ENCODE data around the gene AMPD3.
A peak's percentile ranks its signal among the peaks of the same experiment; 100 is the strongest.

Gene AMPD3

DNA sequence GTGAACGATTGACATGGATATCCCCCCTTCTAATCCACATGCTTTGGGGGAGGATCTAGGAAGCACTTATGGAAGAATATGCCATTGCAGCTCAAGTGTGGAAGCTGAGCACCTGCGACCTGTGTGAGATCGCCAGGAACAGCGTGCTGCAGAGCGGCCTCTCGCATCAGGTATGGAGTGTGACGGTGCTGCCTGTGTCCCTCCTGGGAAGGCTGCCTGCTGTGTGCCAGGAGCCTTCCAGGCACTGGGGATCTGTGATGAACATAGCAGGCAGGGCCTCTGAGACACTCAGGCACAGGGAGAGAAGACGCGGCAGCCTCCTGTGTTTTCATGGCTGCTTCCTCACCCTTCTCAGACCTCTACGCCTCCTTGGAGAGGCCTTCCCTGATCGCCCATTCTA, 49.4 kb downstream of the AMPD3 start:
- no peak overlapping the region for H2BK12ac ChIP-seq (ENCODE audit: low read length)
- H3K36me3 ChIP-seq (ENCODE audit: control insufficient read depth in 1 of 2, insufficient read depth in 2 of 2, low read length in 2 of 2): no peaks in the 10 kb centered on the region
- no peaks in the 10 kb centered on the region for H3K79me1 ChIP-seq (ENCODE audit: low read length)
- H3K9me3 ChIP-seq (ENCODE audit: insufficient read depth, low read depth, low read length): no peaks in the 10 kb centered on the region
- H3K27me3 ChIP-seq (ENCODE audit: insufficient read depth, low read length): no peaks in the 10 kb centered on the region
- no peak overlapping the region for H4K91ac ChIP-seq (ENCODE audit: low read depth, low read length)
- DNase-seq: no peak
- no peak overlapping the region for H4K8ac ChIP-seq (ENCODE audit: low read depth, low read length)
- H3K27ac ChIP-seq (ENCODE audit: low read depth, low read length): no peak overlapping the region
- no peak overlapping the region for H2AFZ ChIP-seq (ENCODE audit: insufficient read depth, low read length, poor library complexity)
- no peak overlapping the region for H3K4ac ChIP-seq (ENCODE audit: low read depth, low read length)
- no peak overlapping the region for H3K23ac ChIP-seq (ENCODE audit: low read length)
- WGBS (ENCODE audit: extremely low coverage, insufficient coverage, insufficient read length): no CpG with 5 or more reads among the region's 11 CpGs
- no peak overlapping the region for H3K9ac ChIP-seq (ENCODE audit: low read length)
- H2AK5ac ChIP-seq (ENCODE audit: low read length): no peak overlapping the region
- H3K4me1 ChIP-seq (ENCODE audit: control insufficient read depth in 1 of 2, insufficient read depth in 2 of 2, low read length in 2 of 2): no peaks in the 10 kb centered on the region
- H3K14ac ChIP-seq (ENCODE audit: low read length): no peak overlapping the region
- H3K79me2 ChIP-seq (ENCODE audit: control insufficient read depth, insufficient read depth, low read length, poor library complexity): no peaks in the 10 kb centered on the region
- no peak overlapping the region for H2BK120ac ChIP-seq (ENCODE audit: insufficient read depth, low read length, poor library complexity)
- no peak overlapping the region for H3K4me3 ChIP-seq (ENCODE audit: low read depth, low read length)
- H4K12ac ChIP-seq (ENCODE audit: low read depth, low read length): no peak overlapping the region
- no peak overlapping the region for H2BK5ac ChIP-seq (ENCODE audit: low read depth, low read length, poor library complexity)
- H3K4me2 ChIP-seq (ENCODE audit: low read length): no peak overlapping the region
- H3K18ac ChIP-seq (ENCODE audit: low read length): no peak overlapping the region

DNA sequence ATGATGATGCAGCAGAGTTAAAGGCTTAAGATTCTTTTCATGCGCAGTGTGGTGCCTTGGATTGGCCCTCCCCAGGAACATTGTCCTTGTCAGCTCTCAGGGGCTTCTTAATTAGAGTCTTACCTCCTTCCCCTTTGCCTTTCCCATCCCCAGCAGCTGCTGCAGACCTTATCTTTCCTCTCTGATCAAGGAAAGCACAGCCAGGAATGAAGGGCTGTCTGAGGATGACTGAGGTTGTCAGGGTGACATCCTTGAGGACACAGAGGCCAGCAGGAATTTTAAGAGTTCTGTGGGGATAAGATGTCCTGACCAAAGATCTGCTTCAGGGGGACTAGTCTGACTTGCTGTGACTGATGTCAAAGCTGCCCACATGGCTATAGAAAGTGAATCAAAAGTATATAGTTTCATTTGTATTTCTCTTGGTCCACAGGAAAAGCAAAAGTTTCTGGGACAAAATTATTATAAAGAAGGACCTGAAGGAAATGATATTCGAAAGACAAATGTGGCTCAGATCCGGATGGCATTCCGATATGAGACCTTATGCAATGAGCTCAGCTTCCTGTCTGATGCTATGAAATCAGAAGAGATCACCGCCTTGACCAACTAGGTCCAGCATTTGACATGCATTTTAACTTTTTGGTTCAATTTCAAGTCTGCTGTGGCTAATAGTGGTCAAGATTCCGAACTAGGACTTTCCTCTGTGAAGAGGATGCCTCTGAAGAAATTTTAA, 50.4 kb downstream of the AMPD3 start:
- Histone ChIP-seq H3K79me1 (ENCODE audit: low read length) (no peaks in the 10 kb centered on the region), H3K4me2 (ENCODE audit: low read length) (no peak overlapping the region), H3K4me1 (ENCODE audit: control insufficient read depth in 1 of 2, insufficient read depth in 2 of 2, low read length in 2 of 2) (no peaks in the 10 kb centered on the region)

DNA sequence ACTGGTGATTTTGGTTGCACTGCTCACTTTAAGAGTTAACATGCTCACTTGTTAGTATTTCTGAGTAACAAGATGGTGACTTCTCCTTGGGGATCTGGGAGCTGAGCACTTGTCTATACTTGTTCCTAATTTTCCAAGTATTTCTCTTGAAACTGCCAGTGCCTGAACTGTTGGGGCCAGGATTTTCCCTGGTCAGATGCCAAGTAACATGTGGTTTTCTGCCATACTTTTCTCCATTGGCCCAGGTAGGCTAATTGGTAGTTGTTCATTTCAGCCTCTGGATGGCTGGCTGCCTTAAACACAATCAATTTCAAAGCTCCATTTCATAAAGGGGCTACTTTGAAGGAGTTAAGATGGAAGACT, 50.9 kb downstream of the AMPD3 start:
- Histone ChIP-seq H3K27me3 (ENCODE audit: insufficient read depth, low read length) (no peaks in the 10 kb centered on the region), H3K27ac (ENCODE audit: low read depth, low read length) (no peak overlapping the region), H2BK120ac (ENCODE audit: insufficient read depth, low read length, poor library complexity) (no peak overlapping the region), H3K4me1 (ENCODE audit: control insufficient read depth in 1 of 2, insufficient read depth in 2 of 2, low read length in 2 of 2) (no peaks in the 10 kb centered on the region), H3K4ac (ENCODE audit: low read depth, low read length) (no peak overlapping the region), H3K4me3 (ENCODE audit: low read depth, low read length) (no peak overlapping the region), H2AFZ (ENCODE audit: insufficient read depth, low read length, poor library complexity) (no peak overlapping the region), H3K14ac (ENCODE audit: low read length) (no peak overlapping the region), H3K36me3 (ENCODE audit: control insufficient read depth in 1 of 2, insufficient read depth in 2 of 2, low read length in 2 of 2) (no peaks in the 10 kb centered on the region), H3K79me2 (ENCODE audit: control insufficient read depth, insufficient read depth, low read length, poor library complexity) (no peaks in the 10 kb centered on the region), H3K23ac (ENCODE audit: low read length) (no peak overlapping the region), H2BK12ac (ENCODE audit: low read length) (no peak overlapping the region), H3K18ac (ENCODE audit: low read length) (no peak overlapping the region), H3K9me3 (ENCODE audit: insufficient read depth, low read depth, low read length) (no peaks in the 10 kb centered on the region), H4K91ac (ENCODE audit: low read depth, low read length) (no peak overlapping the region), H3K79me1 (ENCODE audit: low read length) (no peaks in the 10 kb centered on the region), H4K12ac (ENCODE audit: low read depth, low read length) (no peak overlapping the region), H2AK5ac (ENCODE audit: low read length) (no peak overlapping the region), H3K9ac (ENCODE audit: low read length) (no peak overlapping the region), H4K8ac (ENCODE audit: low read depth, low read length) (no peak overlapping the region), H2BK5ac (ENCODE audit: low read depth, low read length, poor library complexity) (no peak overlapping the region), H3K4me2 (ENCODE audit: low read length) (no peak overlapping the region)
- DNase-seq: no peak

More for the DNA sequence above, 50.4 kb downstream of the AMPD3 start:
- Histone ChIP-seq H3K79me2 (ENCODE audit: control insufficient read depth, insufficient read depth, low read length, poor library complexity) (no peaks in the 10 kb centered on the region), H4K12ac (ENCODE audit: low read depth, low read length) (no peak overlapping the region), H3K18ac (ENCODE audit: low read length) (no peak overlapping the region), H3K9me3 (ENCODE audit: insufficient read depth, low read depth, low read length) (no peaks in the 10 kb centered on the region), H2BK5ac (ENCODE audit: low read depth, low read length, poor library complexity) (no peak overlapping the region), H2AK5ac (ENCODE audit: low read length) (no peak overlapping the region), H4K91ac (ENCODE audit: low read depth, low read length) (no peak overlapping the region), H3K27ac (ENCODE audit: low read depth, low read length) (no peak overlapping the region), H3K14ac (ENCODE audit: low read length) (no peak overlapping the region), H4K8ac (ENCODE audit: low read depth, low read length) (no peak overlapping the region), H3K27me3 (ENCODE audit: insufficient read depth, low read length) (no peaks in the 10 kb centered on the region), H3K9ac (ENCODE audit: low read length) (no peak overlapping the region), H3K36me3 (ENCODE audit: control insufficient read depth in 1 of 2, insufficient read depth in 2 of 2, low read length in 2 of 2) (no peaks in the 10 kb centered on the region), H2AFZ (ENCODE audit: insufficient read depth, low read length, poor library complexity) (no peak overlapping the region), H2BK12ac (ENCODE audit: low read length) (no peak overlapping the region), H3K4ac (ENCODE audit: low read depth, low read length) (no peak overlapping the region), H3K4me3 (ENCODE audit: low read depth, low read length) (no peak overlapping the region), H3K23ac (ENCODE audit: low read length) (no peak overlapping the region), H2BK120ac (ENCODE audit: insufficient read depth, low read length, poor library complexity) (no peak overlapping the region)
- DNase-seq: peak in 1 of 2 donors; percentile 35
- no CpG with 5 or more reads among the region's 6 CpGs for WGBS (ENCODE audit: extremely low coverage, insufficient coverage, insufficient read length)

DNA sequence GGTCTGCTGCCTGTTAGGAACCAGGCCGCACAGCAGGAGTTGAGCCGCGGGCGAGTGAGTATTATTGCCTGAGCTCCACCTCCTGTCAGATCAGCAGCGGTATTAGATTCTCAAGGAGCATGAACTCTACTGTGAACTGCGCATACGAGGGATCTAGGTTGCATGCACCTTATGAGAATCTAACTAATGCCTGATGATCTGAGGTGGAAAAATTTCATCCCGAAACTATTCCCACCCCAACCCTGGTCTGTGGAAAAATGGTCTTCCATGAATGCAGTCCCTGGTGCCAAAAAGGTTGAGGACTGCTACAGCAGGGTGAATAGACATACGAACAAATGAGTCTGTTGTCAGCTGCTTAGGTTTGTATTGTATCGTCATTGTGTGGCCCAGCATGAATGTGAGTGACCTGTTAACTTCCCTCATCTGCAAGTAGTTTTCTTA, 56.1 kb downstream of the AMPD3 start:
- Histone ChIP-seq H3K27me3 (ENCODE audit: insufficient read depth, low read length) (no peaks in the 10 kb centered on the region), H3K36me3 (ENCODE audit: control insufficient read depth in 1 of 2, insufficient read depth in 2 of 2, low read length in 2 of 2) (no peaks in the 10 kb centered on the region), H4K8ac (ENCODE audit: low read depth, low read length) (no peak overlapping the region), H2AK5ac (ENCODE audit: low read length) (no peak overlapping the region), H3K27ac (ENCODE audit: low read depth, low read length) (no peak overlapping the region), H3K14ac (ENCODE audit: low read length) (no peak overlapping the region), H3K4me1 (ENCODE audit: control insufficient read depth in 1 of 2, insufficient read depth in 2 of 2, low read length in 2 of 2) (no peaks in the 10 kb centered on the region), H2AFZ (ENCODE audit: insufficient read depth, low read length, poor library complexity) (no peak overlapping the region), H3K79me2 (ENCODE audit: control insufficient read depth, insufficient read depth, low read length, poor library complexity) (no peaks in the 10 kb centered on the region), H4K12ac (ENCODE audit: low read depth, low read length) (no peak overlapping the region), H3K4me3 (ENCODE audit: low read depth, low read length) (no peak overlapping the region), H2BK120ac (ENCODE audit: insufficient read depth, low read length, poor library complexity) (no peak overlapping the region), H3K9ac (ENCODE audit: low read length) (no peak overlapping the region), H3K23ac (ENCODE audit: low read length) (no peak overlapping the region), H3K9me3 (ENCODE audit: insufficient read depth, low read depth, low read length) (no peaks in the 10 kb centered on the region), H3K18ac (ENCODE audit: low read length) (no peak overlapping the region), H3K79me1 (ENCODE audit: low read length) (no peaks in the 10 kb centered on the region), H2BK12ac (ENCODE audit: low read length) (no peak overlapping the region), H4K91ac (ENCODE audit: low read depth, low read length) (no peak overlapping the region), H3K4me2 (ENCODE audit: low read length) (no peak overlapping the region), H2BK5ac (ENCODE audit: low read depth, low read length, poor library complexity) (no peak overlapping the region), H3K4ac (ENCODE audit: low read depth, low read length) (no peak overlapping the region)
- DNase-seq: no peak
- WGBS (ENCODE audit: extremely low coverage, insufficient coverage, insufficient read length): no CpG with 5 or more reads among the region's 10 CpGs
